Karpas-422 (cell line): ENCODE measurements around the gene EML2. TPM values are rescaled to one million over a fixed set of nuclear protein-coding genes. Genes with fewer than 3 reads are reported as not detected.

Source experiments
- DNase-seq: peaks from one replicate; pipeline ENCODE4 v3.0.0-alpha.2; 2015
- H2AFZ ChIP-seq: fragments of 200-600 bp; sonication (generic); 2 replicates; pipeline ENCODE4 v1.6.1; 2014; ENCODE audit warnings: antibody characterized with exemption, low read length, mixed read lengths
- H3K27ac ChIP-seq: fragments of 200-600 bp; sonication (generic); 2 replicates; pipeline ENCODE4 v1.5.1; 2014; ENCODE audit warnings: mild to moderate bottlenecking, low read length, moderate library complexity
- H3K27me3 ChIP-seq: fragments of 200-600 bp; sonication (generic); 2 replicates; pipeline ENCODE4 v1.6.1; 2014; ENCODE audit warnings: low read length, mixed read lengths
- H3K36me3 ChIP-seq: fragments of 200-600 bp; sonication (generic); 2 replicates; pipeline ENCODE4 v1.6.1; 2014; ENCODE audit warnings: low read length, mixed read lengths; ENCODE audit not compliant: insufficient read depth
- H3K4me1 ChIP-seq: fragments of 200-600 bp; sonication (generic); 2 replicates; pipeline ENCODE4 v1.6.1; 2014; ENCODE audit warnings: mild to moderate bottlenecking, low read length, mixed read lengths
- H3K4me2 ChIP-seq: fragments of 200-600 bp; sonication (generic); 2 replicates; pipeline ENCODE4 v1.6.1; 2014; ENCODE audit warnings: low read length, low read depth, mild to moderate bottlenecking; ENCODE audit not compliant: poor library complexity, severe bottlenecking
- H3K4me3 ChIP-seq: fragments of 200-600 bp; sonication (generic); 2 replicates; pipeline ENCODE4 v1.5.1; 2014; ENCODE audit warnings: mild to moderate bottlenecking, antibody characterized with exemption, low read length, mixed read lengths
- H3K79me2 ChIP-seq: fragments of 200-600 bp; sonication (generic); 2 replicates; pipeline ENCODE4 v1.6.1; 2014; ENCODE audit warnings: mild to moderate bottlenecking, low read length, mixed read lengths
- H3K9ac ChIP-seq: fragments of 200-600 bp; sonication (generic); 2 replicates; pipeline ENCODE4 v1.6.0; 2014; ENCODE audit warnings: low read length
- H3K9me2 ChIP-seq: fragments of 200-600 bp; sonication (generic), shearing (Covaris generic); replicated peaks from 2 replicates; pipeline ENCODE4 v1.6.0; 2014; ENCODE audit warnings: mild to moderate bottlenecking, low read length, moderate library complexity; ENCODE audit not compliant: insufficient read depth
- H3K9me3 ChIP-seq: fragments of 300-700, 200-600 bp; sonication (generic); 2 replicates; pipeline ENCODE4 v1.6.1; 2014; ENCODE audit warnings: low read length, mixed read lengths
- H4K20me1 ChIP-seq: fragments of 200-600 bp; sonication (generic); 2 replicates; pipeline ENCODE4 v1.6.1; 2014; ENCODE audit warnings: mild to moderate bottlenecking, antibody characterized with exemption, low read length, low read depth; ENCODE audit not compliant: insufficient read depth
- total RNA-seq: library from RNA; depleted of rRNA; stranded (reverse); fragments of >200 nt; shearing (Covaris generic); gene quantifications from 2 replicates; pipeline ENCODE4 v1.2.3, GENCODE V29; 2014; ENCODE audit warnings: low replicate concordance

Gene EML2
- total RNA-seq, 1 experiment from 2014 or later, result 40.3 TPM

- peak overlapping the region; percentile 35; the same call in 1 of the 2 replicates for H2AFZ ChIP-seq
- H3K4me3 ChIP-seq, result peak overlapping the region; percentile 65
- H3K9me3 ChIP-seq, result no peaks in the 10 kb centered on the region
- H3K79me2 ChIP-seq, result no peaks in the 10 kb centered on the region
- no peaks in the 10 kb centered on the region for H4K20me1 ChIP-seq
- peak; percentile 71 for DNase-seq
- no peaks in the 10 kb centered on the region for H3K9me2 ChIP-seq
- H3K9ac ChIP-seq, result peak overlapping the region; percentile 61
- H3K4me2 ChIP-seq, result peak overlapping the region; percentile 76
- peaks cover 55% of the 10 kb centered on the region for H3K4me1 ChIP-seq
- H3K27ac ChIP-seq, result no peak overlapping the region; the same call in 1 of the 2 replicates
- H3K27me3 ChIP-seq, result no peaks in the 10 kb centered on the region
- no peaks in the 10 kb centered on the region for H3K36me3 ChIP-seq
These were observed 5.0 kb upstream of the EML2 start for GRCh38 chr19:45643927-45644771.

GRCh38 chr19:45643024-45643926 is 4.1 kb upstream of the EML2 start:
- Histone ChIP-seq H3K79me2 (peaks cover 8% of the 10 kb centered on the region), H3K9me3 (no peaks in the 10 kb centered on the region), H3K9me2 (no peaks in the 10 kb centered on the region), H2AFZ (peak overlapping the region; percentile 90; the same call in 1 of the 2 replicates), H3K36me3 (no peaks in the 10 kb centered on the region), H3K4me1 (peaks cover 57% of the 10 kb centered on the region), H3K4me2 (peak overlapping the region; percentile 76), H3K27me3 (no peaks in the 10 kb centered on the region), H4K20me1 (no peaks in the 10 kb centered on the region), H3K9ac (peak overlapping the region; percentile 61), H3K4me3 (peak overlapping the region; percentile 65), H3K27ac (no peak overlapping the region; the same call in 1 of the 2 replicates)
- peak; percentile 96 for DNase-seq

- Histone ChIP-seq H2AFZ (peak overlapping the region; percentile 47), H3K9ac (peak overlapping the region; percentile 81), H3K4me3 (peak overlapping the region; percentile 72), H3K27ac (peak overlapping the region; percentile 67), H3K79me2 (peaks cover 17% of the 10 kb centered on the region), H3K9me2 (no peaks in the 10 kb centered on the region), H3K27me3 (no peaks in the 10 kb centered on the region), H3K4me1 (peaks cover 62% of the 10 kb centered on the region), H3K4me2 (peak overlapping the region; percentile 76), H4K20me1 (no peaks in the 10 kb centered on the region), H3K36me3 (no peaks in the 10 kb centered on the region), H3K9me3 (no peaks in the 10 kb centered on the region)
- peak; percentile 98 for DNase-seq
These were observed 2.3 kb upstream of the EML2 start for GRCh38 chr19:45641274-45642105.

- Histone ChIP-seq H3K9me3 (no peaks in the 10 kb centered on the region), H3K4me3 (peak overlapping the region; percentile 72; the same call in 1 of the 2 replicates), H3K9me2 (no peaks in the 10 kb centered on the region), H3K27me3 (no peaks in the 10 kb centered on the region), H3K9ac (no peak overlapping the region), H2AFZ (peak overlapping the region; percentile 47; the same call in 1 of the 2 replicates), H3K79me2 (peaks cover 17% of the 10 kb centered on the region), H3K4me2 (peak overlapping the region; percentile 76), H3K27ac (no peak overlapping the region), H3K4me1 (peaks cover 56% of the 10 kb centered on the region), H4K20me1 (no peaks in the 10 kb centered on the region), H3K36me3 (no peaks in the 10 kb centered on the region)
- DNase-seq, result no peak
These were observed 1.7 kb upstream of the EML2 start for GRCh38 chr19:45640849-45641273.

- peak overlapping the region; percentile 82 for H3K9ac ChIP-seq
- peak overlapping the region; percentile 84 for H3K4me3 ChIP-seq
- H3K27me3 ChIP-seq, result no peaks in the 10 kb centered on the region
- no peaks in the 10 kb centered on the region for H3K9me3 ChIP-seq
- peaks cover 17% of the 10 kb centered on the region for H3K79me2 ChIP-seq
- H2AFZ ChIP-seq, result no peak overlapping the region
- H3K4me1 ChIP-seq, result peaks cover 32% of the 10 kb centered on the region
- H3K36me3 ChIP-seq, result no peaks in the 10 kb centered on the region
- no peak overlapping the region for H3K27ac ChIP-seq
- H4K20me1 ChIP-seq, result no peaks in the 10 kb centered on the region
- DNase-seq, result no peak
- H3K4me2 ChIP-seq, result peak overlapping the region; percentile 79
- no peaks in the 10 kb centered on the region for H3K9me2 ChIP-seq
These were observed 1.1 kb downstream of the EML2 start for GRCh38 chr19:45637890-45638667.

- Histone ChIP-seq H3K36me3 (no peaks in the 10 kb centered on the region), H3K4me3 (no peak overlapping the region), H3K9me3 (no peaks in the 10 kb centered on the region), H3K79me2 (peaks cover 17% of the 10 kb centered on the region), H3K4me1 (peaks cover 29% of the 10 kb centered on the region), H4K20me1 (no peaks in the 10 kb centered on the region), H3K27me3 (no peaks in the 10 kb centered on the region), H3K27ac (no peak overlapping the region), H3K9me2 (no peaks in the 10 kb centered on the region), H3K4me2 (no peak overlapping the region), H2AFZ (no peak overlapping the region), H3K9ac (no peak overlapping the region)
- DNase-seq, result no peak
These were observed 2.3 kb downstream of the EML2 start for GRCh38 chr19:45636902-45637301.

GRCh38 chr19:45636275-45636674 is 2.9 kb downstream of the EML2 start:
- DNase-seq, result no peak
- Histone ChIP-seq H3K36me3 (no peaks in the 10 kb centered on the region), H3K9me3 (no peaks in the 10 kb centered on the region), H3K4me2 (no peak overlapping the region), H4K20me1 (no peaks in the 10 kb centered on the region), H3K4me1 (peaks cover 23% of the 10 kb centered on the region), H3K79me2 (peaks cover 17% of the 10 kb centered on the region), H3K27ac (no peak overlapping the region), H2AFZ (no peak overlapping the region), H3K9ac (no peak overlapping the region), H3K4me3 (no peak overlapping the region), H3K9me2 (no peaks in the 10 kb centered on the region), H3K27me3 (no peaks in the 10 kb centered on the region)
